GM18508 (cell line): ENCODE results near the gene ZNRF1.

ENCODE experiments used
- ATAC-seq: cut with Tn5 transposase; IDR thresholded peaks from one replicate; pipeline ENCODE4 v1.9.1; 2021; ENCODE audit warnings: moderate number of reproducible peaks; ENCODE audit not compliant: insufficient read depth, unreplicated experiment

The ZNRF1 gene

GRCh38 chr16:75072239-75072947 is 73.6 kb downstream of the ZNRF1 start:
- no peak for ATAC-seq

GRCh38 chr16:75073545-75074303 is 74.9 kb downstream of the ZNRF1 start:
- ATAC-seq, result no peak

GRCh38 chr16:75074304-75074793 is 75.5 kb downstream of the ZNRF1 start:
- ATAC-seq, result no peak

DNA sequence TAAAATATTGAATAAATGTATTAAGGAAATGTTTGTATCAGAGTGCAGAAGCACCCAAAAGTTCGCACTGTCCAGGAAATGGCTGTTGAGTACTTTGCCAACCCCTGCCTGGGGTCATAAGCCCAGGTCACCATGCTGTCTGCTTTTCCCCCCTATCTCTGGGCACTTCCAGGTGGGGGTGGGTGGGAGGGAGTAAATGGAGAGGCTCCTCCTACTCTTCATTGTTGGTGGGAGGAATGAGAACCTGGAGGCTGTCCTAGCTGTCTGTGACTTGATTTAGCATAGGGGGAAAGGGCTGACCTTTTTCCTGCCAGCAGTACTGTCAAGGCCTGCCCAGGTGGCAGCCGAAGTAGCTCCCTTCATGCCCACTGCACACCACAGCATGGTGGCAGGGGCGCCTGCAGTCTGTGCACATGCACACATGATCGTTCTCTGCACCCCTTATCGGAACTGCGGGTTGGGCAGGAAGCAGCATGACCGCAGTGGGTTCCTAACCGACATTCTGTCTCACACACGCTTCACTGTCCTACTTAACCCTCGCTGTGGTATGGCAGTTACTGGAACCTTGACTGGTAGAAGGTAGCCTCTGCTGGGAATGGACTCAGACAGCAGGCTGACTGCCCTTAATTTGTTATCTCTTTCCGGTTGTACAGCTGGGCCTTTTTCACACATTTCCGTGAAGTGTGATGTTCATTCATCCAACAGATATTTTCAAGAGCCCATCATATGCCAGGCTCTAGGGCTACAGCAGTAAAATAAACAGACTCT is 76.3 kb downstream of the ZNRF1 start:
- peak; percentile 95 for ATAC-seq

DNA sequence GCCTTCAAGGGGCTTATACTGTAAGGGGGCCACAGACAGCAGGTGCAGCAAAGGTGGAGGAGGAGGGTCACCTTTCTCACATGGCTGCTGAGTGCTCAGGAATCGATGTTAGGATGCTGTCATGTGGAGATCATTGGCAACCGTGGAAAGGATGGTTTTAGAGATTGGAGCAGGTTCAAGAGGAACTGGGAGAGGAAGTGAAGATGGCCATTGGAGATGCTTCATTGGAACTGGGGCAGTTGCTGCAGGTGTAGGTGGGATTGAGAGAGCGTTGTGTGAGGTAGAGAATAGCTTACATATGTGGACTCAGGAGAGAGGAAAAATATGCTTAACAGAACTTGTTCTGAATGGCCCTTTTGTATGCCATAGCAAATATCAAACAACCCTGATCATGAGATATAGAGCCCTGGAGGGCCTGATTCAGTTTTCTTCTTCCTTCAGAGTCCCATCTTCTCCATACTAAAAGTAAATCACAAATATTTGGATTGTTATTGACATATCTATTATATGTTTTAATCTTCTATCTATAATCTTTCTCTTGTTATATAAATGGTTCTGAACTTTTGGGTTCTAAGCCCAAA is 77.0 kb downstream of the ZNRF1 start:
- no peak for ATAC-seq

DNA sequence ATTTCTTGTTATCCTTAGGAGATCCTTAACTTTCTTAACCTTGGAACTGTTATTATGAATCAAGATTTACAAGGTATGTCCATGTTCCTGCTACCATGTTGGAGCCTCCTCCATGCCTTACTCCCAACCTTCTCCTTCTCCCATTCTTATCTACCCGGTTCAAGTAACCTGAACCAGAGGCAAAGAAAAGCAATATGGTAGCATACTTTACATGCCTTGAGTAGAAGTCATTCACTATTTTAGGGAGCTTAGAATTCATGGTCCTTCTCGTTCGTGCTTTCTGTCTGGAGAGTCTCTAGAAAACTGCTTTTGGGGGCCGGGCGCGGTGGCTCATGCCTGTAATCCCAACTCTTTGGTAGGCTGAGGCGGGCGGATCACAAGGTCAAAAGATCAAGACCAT is 80.1 kb downstream of the ZNRF1 start:
- ATAC-seq, result no peak

DNA sequence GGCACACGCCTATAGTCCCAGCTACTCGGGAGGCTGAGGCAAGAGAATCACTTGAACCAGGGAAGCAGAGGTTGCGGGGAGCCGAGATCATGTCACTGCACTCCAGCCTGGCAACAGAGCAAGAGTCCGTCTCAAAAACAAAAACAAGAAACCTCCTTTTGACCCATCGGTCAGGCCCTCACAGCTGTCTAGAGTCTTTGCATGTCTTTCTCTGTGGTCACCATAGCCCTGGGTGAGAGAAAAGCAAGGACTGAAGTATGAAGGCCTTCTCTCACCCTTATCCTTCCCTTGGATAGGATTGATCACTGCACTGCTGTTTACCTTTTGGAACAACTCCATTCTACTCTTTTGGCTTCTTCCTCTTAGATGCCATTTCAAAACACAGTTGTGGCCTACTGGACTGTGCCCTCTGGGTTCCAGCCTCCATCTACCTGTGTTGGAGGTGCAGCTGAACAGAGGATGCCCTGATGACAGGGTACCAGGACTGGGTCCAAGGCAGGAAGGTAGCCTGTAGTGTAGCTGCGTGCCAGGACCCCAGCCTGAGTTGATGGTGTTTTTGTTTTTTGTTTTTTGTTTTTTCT is 80.6 kb downstream of the ZNRF1 start:
- no peak for ATAC-seq

DNA sequence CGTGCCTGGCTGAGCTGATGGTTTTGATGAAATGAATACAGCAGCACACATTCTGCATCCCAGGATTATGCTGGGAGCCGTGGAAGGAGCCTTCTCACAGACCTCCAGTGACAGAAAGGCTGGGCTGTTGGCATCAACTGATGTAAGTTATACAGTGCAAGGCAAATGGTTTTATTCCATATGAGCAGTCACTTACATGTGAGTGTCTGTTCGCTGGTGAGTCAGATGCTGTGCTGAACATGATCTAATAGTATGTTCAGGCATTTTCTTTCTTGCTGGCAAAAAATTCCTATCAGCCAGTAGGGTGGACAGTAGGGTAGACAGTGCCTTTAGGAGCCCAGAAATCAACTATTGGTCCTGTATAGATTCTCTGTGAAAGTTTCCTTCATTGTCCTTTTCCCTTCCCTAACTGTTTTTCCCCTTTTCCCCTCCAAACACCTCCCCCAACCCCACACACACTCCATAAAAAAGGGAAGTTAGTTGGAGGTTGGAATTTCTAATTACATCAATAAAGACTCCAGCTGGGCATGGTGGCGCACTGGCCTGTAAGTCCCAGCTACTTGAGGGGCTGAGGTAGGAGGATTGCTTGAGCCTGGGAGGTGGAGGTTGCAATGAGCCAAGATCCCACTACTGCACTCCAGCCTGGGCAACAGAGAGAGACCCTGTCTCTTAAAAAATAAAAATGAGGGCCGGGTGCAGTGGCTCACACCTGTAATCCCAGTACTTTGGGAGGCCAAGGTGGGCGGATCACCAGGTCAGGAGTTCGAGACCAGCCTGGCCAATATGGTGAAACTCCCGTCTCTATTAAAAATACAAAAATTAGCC is 81.6 kb downstream of the ZNRF1 start:
- ATAC-seq, result no peak

GRCh38 chr16:75081179-75081859 is 82.5 kb downstream of the ZNRF1 start:
- ATAC-seq, result no peak

GRCh38 chr16:75083813-75084212 is 85.0 kb downstream of the ZNRF1 start:
- ATAC-seq, result no peak

DNA sequence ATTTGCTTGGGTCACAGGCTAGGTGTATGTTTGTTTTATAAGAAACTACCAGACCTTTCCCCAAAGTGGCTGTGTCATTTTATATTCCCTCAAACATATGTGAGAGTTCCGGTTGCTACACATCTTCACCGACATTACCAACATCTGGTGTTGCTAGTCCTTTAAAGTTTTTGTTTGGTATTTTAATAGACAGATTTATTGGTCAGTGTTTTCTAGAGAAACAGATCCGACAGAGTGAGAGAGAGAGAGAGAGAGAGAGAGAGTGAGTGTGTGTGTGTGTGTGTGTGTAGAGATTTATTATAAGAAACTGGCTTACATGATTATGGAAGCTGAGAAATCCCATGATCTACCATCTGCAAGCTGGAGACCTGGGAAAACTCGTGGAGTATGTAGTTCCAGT is 86.7 kb downstream of the ZNRF1 start:
- no peak for ATAC-seq

- ATAC-seq, result no peak
Observed at GRCh38 chr16:75086281-75086680, 87.5 kb downstream of the ZNRF1 start.

DNA sequence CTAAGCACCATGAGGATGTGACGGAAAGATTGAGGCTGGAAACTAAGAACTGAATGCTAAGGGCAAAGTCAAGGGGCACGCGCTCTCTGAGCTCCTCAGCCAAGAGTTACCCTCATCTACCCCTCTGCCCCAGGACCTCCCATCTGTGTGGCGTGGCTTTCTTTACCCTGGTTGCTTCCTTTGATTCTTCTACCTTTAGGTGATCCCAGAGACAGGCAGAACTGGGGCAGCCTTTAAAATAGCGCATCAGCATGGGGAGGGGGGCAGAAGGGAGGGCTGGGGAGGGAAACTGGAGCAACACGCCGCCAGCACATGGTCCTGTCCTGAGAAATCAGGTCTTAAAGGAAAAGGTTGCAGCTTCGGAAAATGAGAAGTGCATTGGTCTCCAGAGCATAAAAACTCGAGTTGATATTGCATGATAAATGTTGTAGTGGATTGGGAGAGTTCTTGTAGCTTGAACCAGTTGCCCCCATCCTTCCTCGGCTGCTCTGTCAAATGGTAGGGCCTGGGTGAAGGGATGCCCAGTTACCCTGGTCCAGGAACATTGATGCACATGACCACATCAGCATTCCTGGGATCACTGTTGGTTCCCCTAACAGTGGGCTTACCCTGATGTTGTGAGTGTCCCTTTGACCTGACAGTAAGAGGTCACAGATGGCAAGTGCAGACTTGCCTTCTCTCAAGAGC is 88.0 kb downstream of the ZNRF1 start:
- no peak for ATAC-seq

- ATAC-seq, result no peak
Observed at GRCh38 chr16:75087375-75087979, 88.7 kb downstream of the ZNRF1 start.

DNA sequence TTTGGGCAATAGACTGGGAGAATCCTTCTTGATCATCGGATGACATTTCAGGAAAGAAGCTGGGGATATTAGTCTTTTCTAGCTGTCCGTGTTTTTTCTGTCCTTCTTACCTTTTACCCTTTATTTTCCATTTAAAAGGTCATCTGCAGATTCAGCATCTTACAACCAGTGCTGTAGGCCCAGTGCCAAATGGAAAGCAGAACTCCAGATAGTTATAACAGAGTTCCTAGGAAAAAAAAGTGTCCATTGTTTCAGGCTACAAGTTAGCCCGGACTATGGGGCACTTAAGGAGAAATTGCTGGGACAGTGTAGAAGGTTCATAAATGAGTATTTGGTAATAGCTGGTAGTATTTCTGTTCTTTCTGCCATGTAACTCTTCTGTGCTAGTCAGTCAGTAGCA is 89.4 kb downstream of the ZNRF1 start:
- no peak for ATAC-seq

DNA sequence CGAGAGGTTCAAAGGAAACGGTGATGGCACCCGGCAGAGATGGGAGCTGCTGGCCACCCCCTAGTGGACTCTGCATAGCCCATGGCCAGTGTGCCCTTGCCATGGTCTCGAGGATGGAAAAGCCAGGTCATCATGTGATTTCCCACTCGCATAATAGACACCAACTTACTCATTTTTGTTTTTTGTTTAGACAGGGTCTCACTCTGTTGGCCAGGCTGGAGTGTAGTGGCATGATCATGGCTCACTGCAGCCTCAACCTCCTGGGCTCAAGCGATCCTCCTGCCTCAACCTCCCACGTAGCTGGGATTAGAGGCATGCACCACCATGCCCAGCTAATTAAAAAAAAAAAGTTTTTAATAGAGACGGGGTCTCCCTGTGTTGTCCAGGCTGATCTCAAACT is 90.1 kb downstream of the ZNRF1 start:
- ATAC-seq, result no peak

GRCh38 chr16:75089486-75090202 is 90.8 kb downstream of the ZNRF1 start:
- ATAC-seq, result no peak
